Measurements from ENCODE around the gene SCUBE3.

Gene SCUBE3

GRCh38 chr6:35238843-35239289 is 25.1 kb downstream of the SCUBE3 start:
- DNase-seq (ENCODE audit: low read depth in 2 of 2, low spot score in 1 of 2) = no peak

GRCh38 chr6:35239581-35239980 is 25.8 kb downstream of the SCUBE3 start:
- no peak for DNase-seq (ENCODE audit: low read depth in 2 of 2, low spot score in 1 of 2)

- peak; percentile 32 to 53 for DNase-seq (ENCODE audit: low read depth in 2 of 2, low spot score in 1 of 2)
These were observed 27.4 kb downstream of the SCUBE3 start for GRCh38 chr6:35240838-35241801.

GRCh38 chr6:35242486-35242885 is 28.7 kb downstream of the SCUBE3 start:
- DNase-seq (ENCODE audit: low read depth in 2 of 2, low spot score in 1 of 2) = no peak

- no peak for DNase-seq (ENCODE audit: low read depth in 2 of 2, low spot score in 1 of 2)
These were observed 29.1 kb downstream of the SCUBE3 start for GRCh38 chr6:35242906-35243305.

- DNase-seq (ENCODE audit: low read depth in 2 of 2, low spot score in 1 of 2) = no peak
These were observed 29.7 kb downstream of the SCUBE3 start for GRCh38 chr6:35243386-35243958.

GRCh38 chr6:35244551-35244950 is 30.8 kb downstream of the SCUBE3 start:
- no peak for DNase-seq (ENCODE audit: low read depth in 2 of 2, low spot score in 1 of 2)

- DNase-seq (ENCODE audit: low read depth in 2 of 2, low spot score in 1 of 2) = no peak
These were observed 34.0 kb downstream of the SCUBE3 start for GRCh38 chr6:35247642-35248231.

- DNase-seq (ENCODE audit: low read depth in 2 of 2, low spot score in 1 of 2) = no peak
These were observed 34.5 kb downstream of the SCUBE3 start for GRCh38 chr6:35248300-35248699.

GRCh38 chr6:35248965-35249364 is 35.2 kb downstream of the SCUBE3 start:
- DNase-seq (ENCODE audit: low read depth in 2 of 2, low spot score in 1 of 2) = no peak

GRCh38 chr6:35251949-35252348 is 38.2 kb downstream of the SCUBE3 start:
- no peak for DNase-seq (ENCODE audit: low read depth in 2 of 2, low spot score in 1 of 2)

GRCh38 chr6:35253249-35253648 is 39.5 kb downstream of the SCUBE3 start:
- DNase-seq (ENCODE audit: low read depth in 2 of 2, low spot score in 1 of 2) = no peak

- no peak for DNase-seq (ENCODE audit: low read depth in 2 of 2, low spot score in 1 of 2)
These were observed 44.6 kb downstream of the SCUBE3 start for GRCh38 chr6:35258336-35258735.

- peak in 1 of 2 donors; percentile 21 for DNase-seq (ENCODE audit: low read depth in 2 of 2, low spot score in 1 of 2)
These were observed 45.1 kb downstream of the SCUBE3 start for GRCh38 chr6:35258858-35259193.

GRCh38 chr6:35259194-35259947 is 45.6 kb downstream of the SCUBE3 start, which contains the start of gene ZNF76:
ZNF76 (plus strand) TSS chr6:35259735; CDS start chr6:35281152, 21,417 bp downstream.
- DNase-seq (ENCODE audit: low read depth in 2 of 2, low spot score in 1 of 2) = peak; percentile 67 to 81

GRCh38 chr6:35259948-35260590 is 46.3 kb downstream of the SCUBE3 start:
- DNase-seq (ENCODE audit: low read depth in 2 of 2, low spot score in 1 of 2) = peak; percentile 29 to 59

- DNase-seq (ENCODE audit: low read depth in 2 of 2, low spot score in 1 of 2) = no peak
These were observed 47.1 kb downstream of the SCUBE3 start for GRCh38 chr6:35260591-35261570.

GRCh38 chr6:35262596-35262995 is 48.8 kb downstream of the SCUBE3 start:
- no peak for DNase-seq (ENCODE audit: low read depth in 2 of 2, low spot score in 1 of 2)

- no peak for DNase-seq (ENCODE audit: low read depth in 2 of 2, low spot score in 1 of 2)
These were observed 51.0 kb downstream of the SCUBE3 start for GRCh38 chr6:35264550-35265274.
